HepG2 (cell line): ENCODE results near the gene CDT1. TPM values are rescaled to one million over a fixed set of nuclear protein-coding genes. Genes with fewer than 3 reads are reported as not detected.
A peak's percentile ranks its signal among the peaks of the same experiment; 100 is the strongest.

Experiments used
- CENPT ChIP-seq: sonication (generic); formaldehyde crosslinking; IDR thresholded peaks from 2 replicates; pipeline ENCODE4 v1.8.0; 2022; ENCODE audit warnings: low read depth, mild to moderate bottlenecking, moderate library complexity, missing genetic modification reagents
- EED ChIP-seq: sonication (generic); formaldehyde crosslinking; IDR thresholded peaks from 2 replicates; pipeline ENCODE4 v1.5.0; 2020; ENCODE audit warnings: mild to moderate bottlenecking, missing genetic modification reagents
- HNRNPH1 ChIP-seq: fragments of 200-400 bp; formaldehyde crosslinking; optimal IDR thresholded peaks from 2 replicates; pipeline ENCODE3; 2017; ENCODE audit warnings: mild to moderate bottlenecking, low read depth, low read length
- KDM5B ChIP-seq: sonication (generic); formaldehyde crosslinking; IDR thresholded peaks from 2 replicates; pipeline ENCODE4 v1.4.0; 2020; ENCODE audit warnings: missing genetic modification reagents, mild to moderate bottlenecking, borderline replicate concordance
- NFATC3 ChIP-seq: sonication (generic); formaldehyde crosslinking; IDR thresholded peaks from 2 replicates; pipeline ENCODE4 v1.5.1; 2020; ENCODE audit warnings: mild to moderate bottlenecking, missing genetic modification reagents
- SAP130 ChIP-seq: IDR thresholded peaks from 2 replicates; pipeline ENCODE4 v1.6.1; 2016; ENCODE audit warnings: low read depth
- SIN3B ChIP-seq: fragments of 150-350 bp; IDR thresholded peaks from 2 replicates; pipeline ENCODE4 v1.6.1; 2014; ENCODE audit warnings: low read length
- TRIM24 ChIP-seq: sonication (generic); formaldehyde crosslinking; IDR thresholded peaks from 2 replicates; pipeline ENCODE4 v1.8.0; 2022; ENCODE audit warnings: mild to moderate bottlenecking, missing genetic modification reagents
- ZBTB20 ChIP-seq: sonication (generic); formaldehyde crosslinking; IDR thresholded peaks from 2 replicates; pipeline ENCODE4 v1.8.1; 2023; ENCODE audit warnings: missing genetic modification reagents, low read depth, mild to moderate bottlenecking, borderline replicate concordance
- ZNF143 ChIP-seq: sonication (generic); formaldehyde crosslinking; IDR thresholded peaks from 2 replicates; pipeline ENCODE4 v1.4.0; 2020; ENCODE audit warnings: missing genetic modification reagents
- ZNF337 ChIP-seq: sonication (generic); formaldehyde crosslinking; IDR thresholded peaks from 2 replicates; pipeline ENCODE4 v1.5.1; 2020; ENCODE audit warnings: missing genetic modification reagents, low read depth, mild to moderate bottlenecking, borderline replicate concordance
- ZNF567 ChIP-seq: sonication (generic); formaldehyde crosslinking; IDR thresholded peaks from 2 replicates; pipeline ENCODE4 v1.8.1; 2023; ENCODE audit warnings: mild to moderate bottlenecking, missing genetic modification reagents, borderline replicate concordance
- polyA plus RNA-seq, 8 experiments: library from polyadenylated mRNA; depleted of rRNA in 3 of 8; stranded (reverse) in 7 of 8; unstranded in 1 of 8; fragments of >200 nt; fragmentation: Illumina TruSeq in 4 of 8; extraction: Trizol in 4 of 8; gene quantifications; 2 replicates each; pipeline versions ENCODE4 v1.2.1 to v1.2.3, GENCODE V29; 2011 to 2016; ENCODE audit warnings: low read depth in 4 of 8, missing spikeins in 1 of 8, mixed read lengths in 1 of 8; ENCODE audit not compliant: insufficient read depth in 1 of 8
- total RNA-seq, 5 experiments: library from RNA; depleted of rRNA; stranded (reverse); fragments of >200 nt; fragmentation: Illumina TruSeq; extraction: Trizol; gene quantifications; 2 replicates each; pipeline ENCODE4 v1.2.3, GENCODE V29; 2016; ENCODE audit warnings: low read depth in 1 of 5
- TF ChIP-seq, protein P1 (sequence below): sonication (generic); formaldehyde crosslinking; IDR thresholded peaks from 2 replicates; pipeline ENCODE4 v1.8.0; 2022; ENCODE audit warnings: missing genetic modification reagents, mild to moderate bottlenecking, inconsistent platforms, borderline replicate concordance
- TF ChIP-seq, protein P2 (sequence below): sonication (generic); formaldehyde crosslinking; IDR thresholded peaks from one replicate; pipeline ENCODE4 v1.5.1; 2020; ENCODE audit warnings: mild to moderate bottlenecking, missing genetic modification reagents; ENCODE audit errors: not compliant biosample characterization
- TF ChIP-seq, protein P3 (sequence below): sonication (generic); formaldehyde crosslinking; IDR thresholded peaks from 2 replicates; pipeline ENCODE4 v1.4.0; 2020; ENCODE audit warnings: mild to moderate bottlenecking, missing genetic modification reagents

Gene CDT1
- total and polyA plus RNA-seq, 2 of the 13 experiments (the other 11 are each of a cell fraction or from before 2014, with no cell fraction given), result 23.1 to 23.8 TPM

DNA sequence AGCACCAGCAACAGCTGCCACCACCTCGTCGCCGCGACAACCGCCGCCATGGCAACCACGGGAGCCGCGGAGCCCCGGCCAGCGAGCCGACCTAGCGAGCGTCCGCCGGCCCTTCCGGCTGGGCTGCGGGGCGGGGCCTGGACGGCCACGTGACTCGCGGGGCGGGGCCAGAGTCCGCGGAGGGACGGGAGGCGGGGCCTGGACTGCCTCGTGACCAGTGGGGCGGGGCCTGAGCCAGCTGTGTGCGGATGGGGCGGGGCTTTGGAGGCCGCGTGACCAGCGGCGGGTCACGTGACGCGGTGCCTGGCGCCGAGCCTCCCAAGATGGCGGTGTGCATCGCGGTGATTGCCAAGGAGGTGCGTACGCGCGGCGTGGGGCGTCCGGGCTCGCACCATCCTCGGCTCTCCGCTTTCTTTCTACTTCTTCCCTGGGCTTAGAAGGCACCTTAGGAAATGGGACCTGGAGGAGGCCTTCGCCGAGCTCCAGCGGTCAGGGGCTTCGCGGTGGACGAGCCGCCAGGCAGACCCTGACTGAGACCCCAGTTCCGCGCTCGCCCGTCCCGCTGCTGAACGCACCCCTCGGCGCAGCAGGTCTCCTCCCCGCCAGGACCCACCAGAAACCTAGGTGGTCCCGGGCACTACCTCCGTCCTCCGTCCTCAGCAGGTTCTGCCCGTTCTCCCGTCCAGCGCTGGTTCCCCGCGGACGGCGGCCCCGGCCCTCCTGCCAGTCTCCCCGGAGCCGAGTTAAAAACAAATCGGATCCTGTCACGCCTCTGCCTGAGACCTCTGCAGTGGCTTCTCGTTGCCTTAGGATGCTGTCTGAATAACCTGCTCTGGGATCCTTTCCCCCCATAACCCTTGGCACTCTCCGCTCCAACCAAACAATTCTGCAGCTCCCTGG is 53.5 kb downstream of the CDT1 start, which contains the start of the genes GALNS and TRAPPC2L (continued):
- TF ChIP-seq ZNF337 (CRISPR knock-in tag) (no peak), CENPT (CRISPR knock-in tag) (no peak), ZNF567 (CRISPR knock-in tag) (peak; percentile 42; the same call in 1 of the 2 replicates), ZBTB20 (CRISPR knock-in tag) (peak; percentile 61; the same call in 1 of the 2 replicates), KDM5B (CRISPR knock-in tag) (peak; percentile 89), TRIM24 (no peak), SIN3B (peak; percentile 92), EED (no peak; the same call in 1 of the 2 replicates), HNRNPH1 (no peak), ZNF143 (CRISPR knock-in tag) (peak; percentile 36; the same call in 1 of the 2 replicates), SAP130 (CRISPR knock-in tag) (peak; percentile 98), NFATC3 (no peak)
- TF ChIP-seq, protein P1, sequence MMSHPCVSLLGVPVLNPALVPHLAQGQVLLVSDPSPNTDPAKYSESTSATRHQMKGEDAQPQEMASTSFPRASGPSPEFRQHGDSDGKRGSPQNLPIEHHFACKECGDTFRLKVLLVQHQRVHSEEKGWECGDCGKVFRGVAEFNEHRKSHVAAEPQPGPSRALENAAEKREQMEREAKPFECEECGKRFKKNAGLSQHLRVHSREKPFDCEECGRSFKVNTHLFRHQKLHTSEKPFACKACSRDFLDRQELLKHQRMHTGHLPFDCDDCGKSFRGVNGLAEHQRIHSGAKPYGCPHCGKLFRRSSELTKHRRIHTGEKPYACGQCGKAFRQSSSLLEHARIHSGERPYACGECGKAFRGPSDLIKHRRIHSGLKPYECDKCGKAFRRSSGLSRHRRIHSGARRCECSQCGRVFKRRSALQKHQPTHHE (CRISPR knock-in tag), result no peak
- TF ChIP-seq, protein P2, sequence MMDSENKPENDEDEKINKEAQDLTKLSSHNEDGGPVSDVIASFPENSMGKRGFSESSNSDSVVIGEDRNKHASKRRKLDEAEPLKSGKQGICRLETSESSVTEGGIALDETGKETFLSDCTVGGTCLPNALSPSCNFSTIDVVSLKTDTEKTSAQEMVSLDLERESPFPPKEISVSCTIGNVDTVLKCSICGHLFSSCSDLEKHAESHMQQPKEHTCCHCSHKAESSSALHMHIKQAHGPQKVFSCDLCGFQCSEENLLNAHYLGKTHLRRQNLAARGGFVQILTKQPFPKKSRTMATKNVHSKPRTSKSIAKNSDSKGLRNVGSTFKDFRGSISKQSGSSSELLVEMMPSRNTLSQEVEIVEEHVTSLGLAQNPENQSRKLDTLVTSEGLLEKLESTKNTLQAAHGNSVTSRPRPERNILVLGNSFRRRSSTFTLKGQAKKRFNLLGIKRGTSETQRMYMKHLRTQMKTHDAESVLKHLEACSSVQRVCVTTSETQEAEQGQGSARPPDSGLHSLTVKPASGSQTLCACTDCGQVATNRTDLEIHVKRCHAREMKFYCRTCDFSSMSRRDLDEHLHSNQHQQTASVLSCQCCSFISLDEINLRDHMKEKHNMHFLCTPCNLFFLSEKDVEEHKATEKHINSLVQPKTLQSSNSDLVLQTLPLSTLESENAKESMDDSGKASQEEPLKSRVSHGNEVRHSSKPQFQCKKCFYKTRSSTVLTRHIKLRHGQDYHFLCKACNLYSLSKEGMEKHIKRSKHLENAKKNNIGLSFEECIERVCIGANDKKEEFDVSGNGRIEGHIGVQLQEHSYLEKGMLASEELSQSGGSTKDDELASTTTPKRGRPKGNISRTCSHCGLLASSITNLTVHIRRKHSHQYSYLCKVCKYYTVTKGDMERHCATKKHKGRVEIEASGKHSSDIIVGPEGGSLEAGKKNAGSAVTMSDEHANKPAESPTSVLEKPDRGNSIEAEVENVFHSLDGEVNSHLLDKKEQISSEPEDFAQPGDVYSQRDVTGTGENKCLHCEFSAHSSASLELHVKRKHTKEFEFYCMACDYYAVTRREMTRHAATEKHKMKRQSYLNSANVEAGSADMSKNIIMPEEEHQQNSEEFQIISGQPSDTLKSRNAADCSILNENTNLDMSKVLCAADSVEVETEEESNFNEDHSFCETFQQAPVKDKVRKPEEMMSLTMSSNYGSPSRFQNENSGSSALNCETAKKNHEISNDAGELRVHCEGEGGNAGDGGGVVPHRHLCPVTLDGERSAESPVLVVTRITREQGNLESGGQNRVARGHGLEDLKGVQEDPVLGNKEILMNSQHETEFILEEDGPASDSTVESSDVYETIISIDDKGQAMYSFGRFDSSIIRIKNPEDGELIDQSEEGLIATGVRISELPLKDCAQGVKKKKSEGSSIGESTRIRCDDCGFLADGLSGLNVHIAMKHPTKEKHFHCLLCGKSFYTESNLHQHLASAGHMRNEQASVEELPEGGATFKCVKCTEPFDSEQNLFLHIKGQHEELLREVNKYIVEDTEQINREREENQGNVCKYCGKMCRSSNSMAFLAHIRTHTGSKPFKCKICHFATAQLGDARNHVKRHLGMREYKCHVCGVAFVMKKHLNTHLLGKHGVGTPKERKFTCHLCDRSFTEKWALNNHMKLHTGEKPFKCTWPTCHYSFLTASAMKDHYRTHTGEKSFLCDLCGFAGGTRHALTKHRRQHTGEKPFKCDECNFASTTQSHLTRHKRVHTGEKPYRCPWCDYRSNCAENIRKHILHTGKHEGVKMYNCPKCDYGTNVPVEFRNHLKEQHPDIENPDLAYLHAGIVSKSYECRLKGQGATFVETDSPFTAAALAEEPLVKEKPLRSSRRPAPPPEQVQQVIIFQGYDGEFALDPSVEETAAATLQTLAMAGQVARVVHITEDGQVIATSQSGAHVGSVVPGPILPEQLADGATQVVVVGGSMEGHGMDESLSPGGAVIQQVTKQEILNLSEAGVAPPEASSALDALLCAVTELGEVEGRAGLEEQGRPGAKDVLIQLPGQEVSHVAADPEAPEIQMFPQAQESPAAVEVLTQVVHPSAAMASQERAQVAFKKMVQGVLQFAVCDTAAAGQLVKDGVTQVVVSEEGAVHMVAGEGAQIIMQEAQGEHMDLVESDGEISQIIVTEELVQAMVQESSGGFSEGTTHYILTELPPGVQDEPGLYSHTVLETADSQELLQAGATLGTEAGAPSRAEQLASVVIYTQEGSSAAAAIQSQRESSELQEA (CRISPR knock-in tag), result peak; percentile 28
- TF ChIP-seq, protein P3, sequence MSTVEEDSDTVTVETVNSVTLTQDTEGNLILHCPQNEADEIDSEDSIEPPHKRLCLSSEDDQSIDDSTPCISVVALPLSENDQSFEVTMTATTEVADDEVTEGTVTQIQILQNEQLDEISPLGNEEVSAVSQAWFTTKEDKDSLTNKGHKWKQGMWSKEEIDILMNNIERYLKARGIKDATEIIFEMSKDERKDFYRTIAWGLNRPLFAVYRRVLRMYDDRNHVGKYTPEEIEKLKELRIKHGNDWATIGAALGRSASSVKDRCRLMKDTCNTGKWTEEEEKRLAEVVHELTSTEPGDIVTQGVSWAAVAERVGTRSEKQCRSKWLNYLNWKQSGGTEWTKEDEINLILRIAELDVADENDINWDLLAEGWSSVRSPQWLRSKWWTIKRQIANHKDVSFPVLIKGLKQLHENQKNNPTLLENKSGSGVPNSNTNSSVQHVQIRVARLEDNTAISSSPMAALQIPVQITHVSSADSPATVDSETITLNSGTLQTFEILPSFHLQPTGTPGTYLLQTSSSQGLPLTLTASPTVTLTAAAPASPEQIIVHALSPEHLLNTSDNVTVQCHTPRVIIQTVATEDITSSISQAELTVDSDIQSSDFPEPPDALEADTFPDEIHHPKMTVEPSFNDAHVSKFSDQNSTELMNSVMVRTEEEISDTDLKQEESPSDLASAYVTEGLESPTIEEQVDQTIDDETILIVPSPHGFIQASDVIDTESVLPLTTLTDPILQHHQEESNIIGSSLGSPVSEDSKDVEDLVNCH, result peak; percentile 72; the same call in 1 of the 2 replicates
